OCI-LY7 (cell line): ENCODE results near the gene ERC1. TPM values are rescaled to one million over a fixed set of nuclear protein-coding genes. Genes with fewer than 3 reads are reported as not detected.

Experiments used
- BruUV-seq: library from RNA; stranded (reverse); fragments of 400-500 nt; replicated peaks from 2 replicates; lab custom pipeline; 2021; lab: Mats Ljungman, UMichigan
- CTCF ChIA-PET: fragments of 300-600 bp; sonication (Branson Sonifier 250); formaldehyde crosslinking; loops from one replicate; lab custom pipeline; 2022; ENCODE audit warnings: antibody characterized with exemption; ENCODE audit not compliant: unreplicated experiment; lab: Charles Lee
- POLR2A ChIA-PET: fragments of 300-600 bp; sonication (Branson Sonifier 250); formaldehyde crosslinking; loops from one replicate; lab custom pipeline; 2022; ENCODE audit warnings: antibody characterized with exemption; lab: Charles Lee
- DNase-seq: peaks from one replicate; pipeline ENCODE4 v3.0.0-alpha.2; 2015; ENCODE audit warnings: low spot score
- H2AFZ ChIP-seq: fragments of 200-600 bp; sonication (generic), shearing (Covaris generic); 2 replicates; pipeline ENCODE4 v1.6.1; 2014; ENCODE audit warnings: mild to moderate bottlenecking, antibody characterized with exemption, low read length, moderate library complexity
- H3K27ac ChIP-seq: fragments of 200-600 bp; sonication (generic); 2 replicates; pipeline ENCODE4 v1.5.1; 2014; ENCODE audit warnings: mixed run types, low read depth, mild to moderate bottlenecking, moderate library complexity, low read length, inconsistent platforms; ENCODE audit not compliant: poor library complexity, severe bottlenecking
- H3K36me3 ChIP-seq: fragments of 200-600 bp; sonication (generic); 2 replicates; pipeline ENCODE4 v1.6.1; 2014; ENCODE audit warnings: mild to moderate bottlenecking, antibody characterized with exemption, low read length, moderate library complexity, mixed read lengths; ENCODE audit not compliant: insufficient read depth
- H3K4me1 ChIP-seq: fragments of 200-600 bp; sonication (generic); 2 replicates; pipeline ENCODE4 v1.5.1; 2014; ENCODE audit warnings: mild to moderate bottlenecking, low read length; ENCODE audit not compliant: insufficient read depth, poor library complexity, severe bottlenecking
- H3K4me2 ChIP-seq: fragments of 200-600 bp; sonication (generic); 2 replicates; pipeline ENCODE4 v1.6.1; 2014; ENCODE audit warnings: mild to moderate bottlenecking, low read length
- H3K4me3 ChIP-seq: fragments of 200-600 bp; sonication (generic); 2 replicates; pipeline ENCODE4 v1.5.1; 2014; ENCODE audit warnings: mild to moderate bottlenecking, low read depth, low read length; ENCODE audit not compliant: poor library complexity, severe bottlenecking
- H3K79me2 ChIP-seq: fragments of 200-600 bp; sonication (generic); 2 replicates; pipeline ENCODE4 v1.6.1; 2016; ENCODE audit warnings: low read depth, mild to moderate bottlenecking, low read length, moderate library complexity, mixed read lengths; ENCODE audit not compliant: insufficient read depth
- H3K9me2 ChIP-seq: fragments of 200-600 bp; sonication (generic); 2 replicates; pipeline ENCODE4 v1.6.1; 2016; ENCODE audit warnings: mild to moderate bottlenecking, low read length, mixed read lengths; ENCODE audit not compliant: insufficient read depth
- H3K9me3 ChIP-seq: fragments of 200-600 bp; sonication (generic); 2 replicates; pipeline ENCODE4 v1.6.1; 2014; ENCODE audit warnings: mild to moderate bottlenecking, mixed run types, low read length, mixed read lengths
- H4K20me1 ChIP-seq: fragments of 200-600 bp; sonication (generic); 2 replicates; pipeline ENCODE4 v1.6.1; 2014; ENCODE audit warnings: mild to moderate bottlenecking, antibody characterized with exemption, low read length, moderate library complexity, mixed read lengths; ENCODE audit not compliant: insufficient read depth
- CTCF ChIP-seq: fragments of 200-600 bp; sonication (generic); conservative IDR thresholded peaks from 2 replicates; pipeline ENCODE4 v1.5.1; 2014; ENCODE audit warnings: mild to moderate bottlenecking, antibody characterized with exemption, low read length, moderate library complexity, mixed read lengths
- EZH2phosphoT487 ChIP-seq: fragments of 200-600 bp; sonication (generic); IDR thresholded peaks from 2 replicates; pipeline ENCODE4 v1.6.1; 2018; ENCODE audit warnings: low read depth, borderline replicate concordance, mild to moderate bottlenecking, mixed run types, antibody characterized with exemption, low read length, moderate library complexity, mixed read lengths
- intact Hi-C: fragments of 100-400 bp; cut with micrococcal nuclease; formaldehyde crosslinking; loops from one replicate; pipeline ENCODE4 v1.10.0; 2022; ENCODE audit not compliant: unreplicated experiment
- total RNA-seq, 2 experiments: library from RNA; depleted of rRNA in 1 of 2; stranded (reverse); fragments of >200 nt in 1 of 2; shearing (Covaris generic) in 1 of 2; gene quantifications; 2 replicates each; pipeline ENCODE4 v1.2.3, GENCODE V29; 2014 to 2022

Gene ERC1
- total RNA-seq, 2 experiments from 2014 or later = 26.9 to 86.9 TPM

DNA sequence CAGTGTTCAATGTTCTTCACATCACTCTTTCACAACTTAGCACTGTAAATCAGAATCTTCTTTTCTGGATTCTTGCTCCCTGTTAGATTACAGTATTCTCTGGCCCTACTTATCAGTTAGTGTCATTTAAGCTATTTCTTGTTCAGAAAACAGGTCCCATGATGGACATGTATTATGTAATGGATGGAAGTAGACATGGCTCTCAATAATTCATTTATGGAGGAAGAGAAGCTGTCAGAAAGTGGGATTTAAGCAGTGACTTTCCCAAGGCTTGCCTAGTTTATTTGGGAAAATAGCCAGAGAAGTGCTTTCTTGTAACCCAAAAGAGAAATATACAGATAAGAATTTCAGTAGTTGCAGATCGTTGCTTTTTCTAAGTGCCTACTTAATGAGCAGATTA is 1.6 kb downstream of the ERC1 start:
- peaks cover 45% of the 10 kb centered on the region for H3K79me2 ChIP-seq
- no peaks in the 10 kb centered on the region for H3K36me3 ChIP-seq
- H3K4me2 ChIP-seq = peak overlapping the region; percentile 91
- peak overlapping the region; percentile 87 for H3K4me3 ChIP-seq
- H3K27ac ChIP-seq = no peak overlapping the region
- H3K9me2 ChIP-seq = no peaks in the 10 kb centered on the region
- peaks cover 52% of the 10 kb centered on the region for H3K4me1 ChIP-seq
- DNase-seq = no peak
- TF ChIP-seq EZH2phosphoT487 = no peak
- no peak for TF ChIP-seq CTCF
- ChIA-PET CTCF (no interaction called here), POLR2A (interaction anchor here (0.6 to 1.6 kb wide), 3 partner anchors 43 to 336 kb away, joined by 3 to 4 read pairs (median 3); partner anchors contain the start of gene RAD52)
- no TSS peak for BruUV-seq
- intact Hi-C loops = loop anchor here (10.0 kb wide), 1 partner anchor 602 kb away; the partner anchor contains the start of gene FBXL14
- H2AFZ ChIP-seq = no peak overlapping the region
- H3K9me3 ChIP-seq = no peaks in the 10 kb centered on the region
- H4K20me1 ChIP-seq = peaks cover 11% of the 10 kb centered on the region; the same call in 1 of the 2 replicates

GRCh38 chr12:996881-997280 is 5.9 kb downstream of the ERC1 start:
- DNase-seq = no peak
- Histone ChIP-seq H3K4me2 (peak overlapping the region; percentile 78), H2AFZ (no peak overlapping the region), H3K4me1 (peaks cover 49% of the 10 kb centered on the region), H3K79me2 (peaks cover 71% of the 10 kb centered on the region), H4K20me1 (peaks cover 11% of the 10 kb centered on the region; the same call in 1 of the 2 replicates), H3K9me2 (no peaks in the 10 kb centered on the region), H3K4me3 (no peak overlapping the region), H3K9me3 (no peaks in the 10 kb centered on the region), H3K36me3 (peaks cover 10% of the 10 kb centered on the region), H3K27ac (no peak overlapping the region)
- no TSS peak for BruUV-seq
- intact Hi-C loops = loop anchor here (10.0 kb wide), 1 partner anchor 598 kb away; the partner anchor contains the start of gene FBXL14
- TF ChIP-seq EZH2phosphoT487 = no peak
- no peak for TF ChIP-seq CTCF
- POLR2A ChIA-PET = interaction anchor here (0.6 to 1.0 kb wide), 2 partner anchors 12 to 692 kb away, joined by 3 to 5 read pairs; no protein-coding TSS in a partner anchor
- CTCF ChIA-PET = no interaction called here

DNA sequence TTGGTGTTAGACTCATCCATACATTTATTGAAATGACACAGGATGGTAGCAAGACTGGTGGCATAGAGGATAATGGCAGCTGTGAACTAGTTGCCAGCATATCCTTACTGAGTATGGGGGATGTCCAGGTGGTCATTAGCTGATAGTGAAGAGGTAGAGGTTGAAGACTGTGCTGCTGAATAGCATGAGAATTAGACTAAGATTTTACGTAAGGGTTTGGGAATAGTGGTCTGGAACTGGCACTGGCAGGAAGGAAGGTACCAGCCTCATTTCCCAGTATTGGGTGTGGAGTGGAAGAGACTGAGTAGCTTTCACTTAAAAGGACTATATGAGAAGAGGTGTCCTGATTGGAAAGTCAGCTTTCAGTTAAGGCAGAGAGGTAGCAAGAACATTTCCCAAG is 6.5 kb downstream of the ERC1 start:
- Histone ChIP-seq H3K9me2 (no peaks in the 10 kb centered on the region), H3K4me2 (peak overlapping the region; percentile 78), H4K20me1 (peaks cover 6% of the 10 kb centered on the region; the same call in 1 of the 2 replicates), H2AFZ (no peak overlapping the region; the same call in 1 of the 2 replicates), H3K4me1 (peaks cover 44% of the 10 kb centered on the region), H3K9me3 (no peaks in the 10 kb centered on the region), H3K4me3 (peak overlapping the region; percentile 44), H3K79me2 (peaks cover 67% of the 10 kb centered on the region), H3K27ac (peak overlapping the region; percentile 67), H3K36me3 (peaks cover 13% of the 10 kb centered on the region)
- no peak for TF ChIP-seq EZH2phosphoT487
- TF ChIP-seq CTCF = no peak
- intact Hi-C loops = loop anchor here (10.0 kb wide), 1 partner anchor 597 kb away; the partner anchor contains the start of gene FBXL14
- ChIA-PET POLR2A (interaction anchor here (1.0 to 1.9 kb wide), 3 partner anchors 9 to 19 kb away, joined by 3 to 5 read pairs (median 5); no protein-coding TSS in a partner anchor), CTCF (no interaction called here)
- no TSS peak for BruUV-seq
- DNase-seq = no peak
